Caco-2 (cell line): ENCODE measurements around the gene CEL. TPM values are rescaled to one million over a fixed set of nuclear protein-coding genes. Genes with fewer than 3 reads are reported as not detected.
"Not testable (repeated sequence)": the region's sequence is repeated elsewhere in the genome, so short reads cannot be mapped to it uniquely, and the experiment has no call there.

Source experiments
- BruUV-seq: library from RNA; stranded (reverse); fragments of 400-500 nt; replicated peaks from 2 replicates; lab custom pipeline; 2021; lab: Mats Ljungman, UMichigan
- CTCF ChIA-PET: fragments of 300-600 bp; sonication (Branson Sonifier 250); formaldehyde crosslinking; loops from one replicate; lab custom pipeline; 2022; ENCODE audit warnings: antibody characterized with exemption; lab: Charles Lee
- POLR2A ChIA-PET: fragments of 300-600 bp; sonication (Branson Sonifier 250); formaldehyde crosslinking; loops from one replicate; lab custom pipeline; 2022; ENCODE audit warnings: antibody characterized with exemption; lab: Charles Lee
- DNase-seq, 2 experiments: peaks; one replicate each; pipeline versions ENCODE4 v3.0.0 to v3.0.0-alpha.2; 2020 to 2022
- H3K27me3 ChIP-seq: replicated peaks from 2 replicates; pipeline ENCODE4 v1.6.0; 2011; ENCODE audit warnings: low read length; ENCODE audit not compliant: control insufficient read depth, insufficient read depth
- H3K36me3 ChIP-seq: 2 replicates; pipeline ENCODE4 v1.5.1; 2011; ENCODE audit warnings: low read length; ENCODE audit not compliant: control insufficient read depth, insufficient read depth
- H3K4me1 ChIP-seq: fragments of 250-450 bp; sonication (Bioruptor Pico); 2 replicates; pipeline ENCODE4 v1.5.1; 2020; ENCODE audit warnings: mild to moderate bottlenecking
- H3K4me3 ChIP-seq: 2 replicates; pipeline ENCODE4 v1.5.1; 2011; ENCODE audit warnings: low read depth, mild to moderate bottlenecking, control low read depth, low read length
- H3K9me3 ChIP-seq: fragments of 250-450 bp; sonication (Bioruptor Pico); 2 replicates; pipeline ENCODE4 v1.5.1; 2020; ENCODE audit warnings: mild to moderate bottlenecking, moderate library complexity
- H3K27ac Mint-ChIP-seq: one replicate; pipeline ENCODE4 v1.8.0; 2022; ENCODE audit warnings: mixed read lengths; ENCODE audit not compliant: unreplicated experiment
- H3K27me3 Mint-ChIP-seq: one replicate; pipeline ENCODE4 v1.8.0; 2022; ENCODE audit warnings: mixed read lengths; ENCODE audit not compliant: insufficient read depth, unreplicated experiment
- H3K36me3 Mint-ChIP-seq: one replicate; pipeline ENCODE4 v1.8.0; 2022; ENCODE audit warnings: mild to moderate bottlenecking, mixed read lengths; ENCODE audit not compliant: insufficient read depth, unreplicated experiment
- H3K4me1 Mint-ChIP-seq: one replicate; pipeline ENCODE4 v1.8.0; 2022; ENCODE audit warnings: low read depth, mixed read lengths; ENCODE audit not compliant: unreplicated experiment
- H3K4me3 Mint-ChIP-seq: one replicate; pipeline ENCODE4 v1.8.0; 2022; ENCODE audit warnings: mild to moderate bottlenecking, moderate library complexity, mixed read lengths; ENCODE audit not compliant: unreplicated experiment
- H3K9me3 Mint-ChIP-seq: one replicate; pipeline ENCODE4 v1.8.0; 2022; ENCODE audit warnings: mixed read lengths; ENCODE audit not compliant: unreplicated experiment
- intact Hi-C: fragments of 100-400 bp; cut with micrococcal nuclease; formaldehyde crosslinking; loops from one replicate; pipeline ENCODE4 v1.10.0; 2022; ENCODE audit not compliant: unreplicated experiment
- total RNA-seq: library from RNA; stranded (reverse); gene quantifications from 2 replicates; pipeline ENCODE4 v1.2.3, GENCODE V29; 2022
- TF ChIP-seq, protein P1 (sequence below), 2 experiments: fragments of 200-600 bp in 1 of 2; IDR thresholded peaks; 1 replicate in 1 of 2; 2 replicates in 1 of 2; pipeline versions ENCODE4 v1.5.1 to v1.8.0; 2011 to 2022; ENCODE audit warnings: antibody characterized with exemption in 1 of 2, control low read depth in 1 of 2, inconsistent platforms in 1 of 2, low read depth in 1 of 2, low read length in 1 of 2, mild to moderate bottlenecking in 1 of 2, moderate library complexity in 1 of 2; ENCODE audit not compliant: insufficient read depth in 1 of 2, severe bottlenecking in 1 of 2, unreplicated experiment in 1 of 2

The CEL gene
- total RNA-seq, 1 experiment from 2014 or later, result 2.0 TPM

DNA sequence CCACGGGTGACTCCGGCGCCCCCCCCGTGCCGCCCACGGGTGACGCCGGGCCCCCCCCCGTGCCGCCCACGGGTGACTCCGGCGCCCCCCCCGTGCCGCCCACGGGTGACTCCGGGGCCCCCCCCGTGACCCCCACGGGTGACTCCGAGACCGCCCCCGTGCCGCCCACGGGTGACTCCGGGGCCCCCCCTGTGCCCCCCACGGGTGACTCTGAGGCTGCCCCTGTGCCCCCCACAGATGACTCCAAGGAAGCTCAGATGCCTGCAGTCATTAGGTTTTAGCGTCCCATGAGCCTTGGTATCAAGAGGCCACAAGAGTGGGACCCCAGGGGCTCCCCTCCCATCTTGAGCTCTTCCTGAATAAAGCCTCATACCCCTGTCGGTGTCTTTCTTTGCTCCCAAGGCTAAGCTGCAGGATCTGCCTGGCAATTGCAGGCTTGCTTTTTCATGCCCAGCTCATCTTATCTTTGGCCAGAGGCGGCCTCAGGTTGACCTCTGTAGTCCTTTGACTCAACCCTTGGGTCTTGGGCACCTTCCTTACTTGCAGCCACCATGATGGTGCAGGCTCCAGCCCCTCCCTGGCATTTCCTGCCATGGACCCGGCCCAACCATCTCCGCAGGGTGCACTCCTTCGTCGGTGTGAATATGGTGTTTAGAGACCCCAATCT, 9.8 kb downstream of the CEL start:
- H3K9me3 ChIP-seq, result no peaks in the 10 kb centered on the region; the same call in 1 of the 2 replicates
- H3K4me1 ChIP-seq, result no peaks in the 10 kb centered on the region
- DNase-seq, result peak in 1 of 2 experiments; percentile 19
- Mint-ChIP-seq H3K27me3 (no peaks in the 10 kb centered on the region), H3K4me1 (no peaks in the 10 kb centered on the region), H3K36me3 (no peaks in the 10 kb centered on the region), H3K27ac (no peak overlapping the region), H3K4me3 (no peak overlapping the region), H3K9me3 (no peaks in the 10 kb centered on the region)
- no peaks in the 10 kb centered on the region for H3K36me3 ChIP-seq
- no peaks in the 10 kb centered on the region for H3K27me3 ChIP-seq
- no peak overlapping the region for H3K4me3 ChIP-seq
- ChIA-PET POLR2A (no interaction called here), CTCF (interaction anchor here (0.6 kb wide), 2 partner anchors 34 to 673 kb away, joined by 3 to 4 read pairs; no protein-coding TSS in a partner anchor)
- BruUV-seq, result no TSS peak
- TF ChIP-seq, protein P1, sequence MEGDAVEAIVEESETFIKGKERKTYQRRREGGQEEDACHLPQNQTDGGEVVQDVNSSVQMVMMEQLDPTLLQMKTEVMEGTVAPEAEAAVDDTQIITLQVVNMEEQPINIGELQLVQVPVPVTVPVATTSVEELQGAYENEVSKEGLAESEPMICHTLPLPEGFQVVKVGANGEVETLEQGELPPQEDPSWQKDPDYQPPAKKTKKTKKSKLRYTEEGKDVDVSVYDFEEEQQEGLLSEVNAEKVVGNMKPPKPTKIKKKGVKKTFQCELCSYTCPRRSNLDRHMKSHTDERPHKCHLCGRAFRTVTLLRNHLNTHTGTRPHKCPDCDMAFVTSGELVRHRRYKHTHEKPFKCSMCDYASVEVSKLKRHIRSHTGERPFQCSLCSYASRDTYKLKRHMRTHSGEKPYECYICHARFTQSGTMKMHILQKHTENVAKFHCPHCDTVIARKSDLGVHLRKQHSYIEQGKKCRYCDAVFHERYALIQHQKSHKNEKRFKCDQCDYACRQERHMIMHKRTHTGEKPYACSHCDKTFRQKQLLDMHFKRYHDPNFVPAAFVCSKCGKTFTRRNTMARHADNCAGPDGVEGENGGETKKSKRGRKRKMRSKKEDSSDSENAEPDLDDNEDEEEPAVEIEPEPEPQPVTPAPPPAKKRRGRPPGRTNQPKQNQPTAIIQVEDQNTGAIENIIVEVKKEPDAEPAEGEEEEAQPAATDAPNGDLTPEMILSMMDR (IDR thresholded peaks at IDR 0.05; ENCODE audit: insufficient read depth in 1 of 2, low read depth in 1 of 2, low read length in 1 of 2, severe bottlenecking in 1 of 2, unreplicated experiment in 1 of 2), result no peak
- intact Hi-C loops, result no loop called here

DNA sequence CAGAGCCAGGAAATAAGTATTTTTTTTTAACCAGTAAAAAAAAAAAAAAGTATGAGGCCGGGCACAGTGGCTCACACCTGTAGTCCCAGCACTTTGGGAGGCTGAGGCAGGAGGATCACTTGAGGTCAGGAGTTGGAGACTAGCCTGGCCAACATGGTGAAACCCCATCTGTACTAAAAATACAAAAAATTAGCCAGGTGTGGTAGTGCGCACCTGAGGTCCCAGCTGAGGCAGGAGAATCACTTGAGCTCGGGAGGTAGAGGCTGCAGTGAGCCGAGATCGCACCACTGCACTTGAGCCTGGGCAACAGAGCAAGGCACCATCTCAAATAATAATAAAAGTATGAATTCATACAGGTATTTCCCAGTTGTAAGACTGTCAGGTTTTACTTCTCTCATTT, 10.4 kb downstream of the CEL start:
- BruUV-seq, H3K4me1 ChIP-seq, H3K36me3 ChIP-seq, H3K27me3 Mint-ChIP-seq, POLR2A ChIA-PET, H3K27me3 ChIP-seq, H3K4me3 ChIP-seq, H3K4me1 Mint-ChIP-seq, H3K9me3 ChIP-seq, H3K27ac Mint-ChIP-seq, H3K36me3 Mint-ChIP-seq, intact Hi-C loops, H3K9me3 Mint-ChIP-seq, H3K4me3 Mint-ChIP-seq, CTCF ChIA-PET, DNase-seq: not testable (repeated sequence)

DNA sequence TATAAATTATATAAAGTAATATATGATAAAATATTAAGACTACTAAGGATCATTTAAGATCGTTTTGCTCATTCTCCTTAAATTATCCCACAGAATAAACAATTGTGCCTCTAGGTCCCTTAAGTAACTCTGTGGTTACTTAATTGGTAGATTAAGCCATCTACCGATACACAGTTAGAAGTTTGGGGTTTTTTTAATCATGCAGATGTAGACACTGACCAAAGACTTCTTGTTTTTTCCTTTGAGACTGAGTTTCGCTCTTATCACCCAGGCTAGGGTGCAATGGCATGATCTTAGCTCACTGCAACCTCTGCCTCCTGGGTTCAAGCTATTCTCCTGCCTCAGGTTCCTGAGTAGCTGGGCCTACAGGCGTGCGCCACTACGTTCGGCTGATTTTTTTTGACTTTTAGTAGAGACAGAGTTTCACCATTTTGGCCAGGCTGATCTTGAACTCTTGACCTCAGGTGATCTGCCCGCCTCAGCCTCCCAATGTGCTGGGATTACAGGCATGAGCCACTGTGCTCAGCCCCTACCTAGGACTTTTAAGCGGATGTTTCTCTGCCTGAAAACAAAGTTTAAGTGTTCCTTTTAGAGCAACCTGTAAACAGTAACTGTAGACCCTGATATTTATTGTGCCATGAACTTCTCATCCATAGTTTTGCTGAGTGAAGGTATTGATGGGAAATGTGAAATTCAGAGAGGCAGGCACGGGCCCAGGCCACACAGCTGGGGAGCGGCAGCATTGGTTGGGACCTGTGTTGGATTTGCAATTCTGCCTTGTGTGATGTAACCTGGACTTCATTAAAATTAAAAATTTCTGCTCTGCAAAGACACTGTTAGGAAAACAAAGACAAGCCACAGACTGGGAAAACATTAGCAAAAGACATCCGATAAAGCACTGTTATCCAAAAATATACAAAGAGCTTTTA, 11.6 kb downstream of the CEL start:
- BruUV-seq, result no TSS peak
- Histone ChIP-seq H3K4me3 (no peak overlapping the region), H3K4me1 (no peaks in the 10 kb centered on the region), H3K27me3 (no peaks in the 10 kb centered on the region), H3K36me3 (no peaks in the 10 kb centered on the region), H3K9me3 (no peaks in the 10 kb centered on the region; the same call in 1 of the 2 replicates)
- peak in 1 of 2 experiments; percentile 2 for DNase-seq
- no peak overlapping the region for H3K4me3 Mint-ChIP-seq
- ChIA-PET POLR2A (no interaction called here), CTCF (no interaction called here)
- H3K4me1 Mint-ChIP-seq, result no peaks in the 10 kb centered on the region
- intact Hi-C loops, result no loop called here
- no peak overlapping the region for H3K27ac Mint-ChIP-seq
- TF ChIP-seq, protein P1 (IDR thresholded peaks at IDR 0.05; ENCODE audit: insufficient read depth in 1 of 2, low read depth in 1 of 2, low read length in 1 of 2, severe bottlenecking in 1 of 2, unreplicated experiment in 1 of 2), result no peak
- H3K27me3 Mint-ChIP-seq, result no peaks in the 10 kb centered on the region
- no peaks in the 10 kb centered on the region for H3K9me3 Mint-ChIP-seq
- no peaks in the 10 kb centered on the region for H3K36me3 Mint-ChIP-seq
